ENCODE results near the gene THRSP.
"Not testable (repeated sequence)": the region's sequence is repeated elsewhere in the genome, so short reads cannot be mapped to it uniquely, and the experiment has no call there.

THRSP gene

DNA sequence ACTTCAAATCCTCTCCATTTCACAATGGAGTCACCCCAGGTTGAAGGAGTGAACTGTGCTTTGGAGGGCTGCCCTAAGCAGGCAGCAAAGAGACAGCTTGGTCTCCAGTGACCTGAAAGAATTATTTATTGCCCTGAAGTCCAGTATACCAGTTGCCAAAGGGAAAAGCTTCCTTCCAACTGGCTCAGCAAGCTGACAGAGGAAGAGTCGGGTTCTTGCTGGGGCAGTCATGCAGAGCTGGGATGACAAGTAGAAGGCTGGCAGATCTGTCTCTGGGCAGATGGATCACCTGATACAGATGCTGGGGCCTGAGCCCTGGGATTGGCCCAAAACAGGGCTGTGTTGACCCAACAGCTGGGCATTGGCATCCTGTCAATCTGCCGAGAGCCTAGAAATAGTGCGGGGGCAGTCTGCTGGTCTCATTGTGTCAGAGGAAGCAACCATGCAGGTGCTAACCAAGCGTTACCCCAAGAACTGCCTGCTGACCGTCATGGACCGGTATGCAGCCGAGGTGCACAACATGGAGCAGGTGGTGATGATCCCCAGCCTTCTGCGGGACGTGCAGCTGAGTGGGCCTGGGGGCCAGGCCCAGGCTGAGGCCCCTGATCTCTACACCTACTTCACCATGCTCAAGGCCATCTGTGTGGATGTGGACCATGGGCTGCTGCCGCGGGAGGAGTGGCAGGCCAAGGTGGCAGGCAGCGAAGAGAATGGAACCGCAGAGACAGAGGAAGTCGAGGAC, at the start of gene THRSP:
TSS of gene THRSP (plus strand) at position 422 of the 742 bp plus-strand sequence. CDS start at position 443, 21 bp downstream.
- no peak for DNase-seq

GRCh38 chr11:78014937-78015520, 48.6 kb upstream of the THRSP start:
- not testable (repeated sequence) for DNase-seq

- no peak for DNase-seq
Observed at GRCh38 chr11:78015878-78016277, 47.8 kb upstream of the THRSP start.

GRCh38 chr11:78019808-78020207, 43.9 kb upstream of the THRSP start:
- no peak for DNase-seq

DNA sequence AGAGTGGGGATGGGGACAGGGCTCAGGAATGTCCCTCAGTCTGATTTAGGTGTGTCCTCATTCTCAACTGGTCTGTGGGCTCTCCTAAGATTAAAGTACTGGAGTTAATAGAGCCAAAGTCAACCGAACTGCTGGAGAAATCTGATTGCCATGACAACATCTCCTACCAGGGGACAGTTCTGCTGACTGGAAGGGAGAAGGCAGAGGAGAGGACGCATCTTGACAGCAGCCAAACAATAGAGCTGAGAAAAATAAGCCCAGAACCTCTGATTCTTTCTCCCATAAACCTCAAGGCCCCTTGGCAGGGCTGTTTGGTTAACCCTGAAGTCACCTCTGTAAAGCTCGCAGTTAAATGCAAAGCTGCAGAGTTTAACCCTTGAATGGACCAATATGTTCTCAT, 43.4 kb upstream of the THRSP start:
- DNase-seq: no peak

- no peak for DNase-seq
Observed at GRCh38 chr11:78021611-78022010, 42.0 kb upstream of the THRSP start.

GRCh38 chr11:78022397-78023396, 41.0 kb upstream of the THRSP start, which contains the start of gene KCTD14:
Gene KCTD14, minus strand, starts transcription at chr11:78023276. Its CDS starts 27 bp downstream, at chr11:78023249.
- DNase-seq: no peak

- DNase-seq: no peak
Observed at GRCh38 chr11:78023426-78023825, 40.2 kb upstream of the THRSP start.

DNA sequence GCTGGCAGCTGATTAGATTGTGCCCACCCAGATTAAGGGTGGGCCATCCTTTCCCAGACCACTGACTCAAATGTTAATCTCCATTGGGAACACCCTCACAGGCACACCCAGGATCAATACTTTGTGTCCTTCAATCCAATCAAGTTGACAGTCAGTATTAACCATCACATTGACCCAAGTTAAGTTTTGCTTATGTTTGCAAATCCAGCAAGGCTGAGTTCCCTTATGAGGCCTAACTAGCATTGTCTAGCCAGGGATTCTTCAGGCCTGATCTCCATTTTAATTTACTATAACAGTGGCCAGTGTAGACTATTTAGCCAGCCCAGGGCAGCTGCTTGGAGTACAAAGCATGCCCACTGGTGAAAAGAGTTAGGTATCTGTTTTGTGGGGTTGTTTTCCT, 38.3 kb upstream of the THRSP start:
- no peak for DNase-seq

GRCh38 chr11:78027759-78028158, 35.9 kb upstream of the THRSP start:
- no peak for DNase-seq

DNA sequence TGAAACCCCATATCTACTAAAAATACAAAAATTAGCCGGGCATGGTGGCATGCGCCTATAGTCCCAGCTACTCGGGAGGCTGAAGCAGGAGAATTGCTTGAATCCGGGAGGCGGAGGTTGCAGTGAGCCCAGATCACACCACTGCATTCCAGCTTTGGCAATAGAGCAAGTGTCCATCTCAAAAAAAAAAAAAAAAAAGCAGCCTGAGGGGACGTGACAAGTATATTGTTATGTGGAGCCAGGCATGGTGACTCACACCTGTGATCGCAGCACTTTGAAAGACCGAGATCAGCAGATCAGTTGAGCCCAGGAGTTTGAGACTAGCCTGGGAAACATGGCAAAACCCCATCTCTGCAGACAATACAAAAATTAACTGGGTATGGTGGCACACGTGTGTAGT, 35.2 kb upstream of the THRSP start:
- not testable (repeated sequence) for DNase-seq

DNA sequence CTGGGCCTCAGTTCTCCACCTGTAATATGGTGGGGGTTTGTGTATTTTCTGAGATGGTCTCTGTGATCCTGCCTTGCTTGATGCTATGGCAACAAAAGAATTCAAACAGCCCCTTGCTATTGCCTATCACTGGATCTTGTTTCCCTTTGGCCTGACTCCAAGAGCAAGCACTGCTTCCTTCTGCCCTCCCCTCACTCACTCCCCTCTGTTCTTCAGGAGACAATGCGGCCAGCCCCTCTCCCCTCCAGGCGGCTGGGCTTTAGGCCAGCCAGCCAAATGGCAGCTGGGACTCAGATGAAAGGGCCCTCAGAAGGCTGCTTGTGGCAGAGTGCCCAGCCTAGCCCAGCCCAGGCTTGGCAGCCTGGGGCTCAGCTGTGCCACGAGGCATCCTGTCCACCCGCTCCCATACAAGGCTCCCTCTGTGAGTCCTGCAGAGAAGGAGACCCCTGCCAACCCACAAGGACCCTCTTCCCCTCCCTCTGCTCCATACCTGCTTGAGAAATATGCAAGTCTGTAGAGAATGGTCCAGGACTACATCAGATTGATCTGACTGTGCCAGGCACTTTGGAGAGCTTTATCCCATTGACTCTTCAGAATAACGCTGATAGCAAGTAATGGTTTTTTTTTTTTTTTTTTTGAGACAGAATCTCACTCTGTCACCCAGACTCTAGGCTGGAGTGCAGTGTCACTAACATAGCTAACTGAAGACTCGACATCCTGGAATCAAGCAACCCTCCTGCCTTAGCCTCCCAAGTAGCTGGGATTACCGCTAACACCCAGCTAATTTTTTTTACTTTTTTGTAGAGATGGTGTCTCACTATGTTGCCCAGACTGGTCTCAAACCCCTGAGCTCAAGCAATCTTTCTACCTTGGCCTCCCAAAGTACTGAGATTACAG, 33.0 kb upstream of the THRSP start:
- DNase-seq: peak; percentile 100

DNA sequence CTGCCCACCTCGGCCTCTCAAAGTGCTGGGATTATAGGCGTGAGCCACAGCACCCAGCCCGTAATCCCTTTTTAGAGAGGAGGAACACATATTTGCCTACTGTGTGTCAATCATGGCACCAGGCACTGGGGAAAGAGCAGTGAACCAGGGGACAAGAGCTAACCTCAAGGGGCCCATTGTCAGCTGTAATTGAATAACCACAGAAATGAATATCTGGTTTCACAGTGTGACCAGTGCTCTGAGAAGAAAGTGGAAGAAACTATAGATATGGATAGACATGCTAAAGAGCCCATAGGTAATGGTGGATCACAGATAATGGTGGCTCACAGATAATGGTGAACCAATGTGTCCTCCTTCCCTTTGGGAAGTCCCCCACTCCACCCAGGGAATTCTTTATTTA, 32.0 kb upstream of the THRSP start:
- DNase-seq: no peak

GRCh38 chr11:78032090-78032489, 31.6 kb upstream of the THRSP start:
- peak; percentile 71 for DNase-seq

DNA sequence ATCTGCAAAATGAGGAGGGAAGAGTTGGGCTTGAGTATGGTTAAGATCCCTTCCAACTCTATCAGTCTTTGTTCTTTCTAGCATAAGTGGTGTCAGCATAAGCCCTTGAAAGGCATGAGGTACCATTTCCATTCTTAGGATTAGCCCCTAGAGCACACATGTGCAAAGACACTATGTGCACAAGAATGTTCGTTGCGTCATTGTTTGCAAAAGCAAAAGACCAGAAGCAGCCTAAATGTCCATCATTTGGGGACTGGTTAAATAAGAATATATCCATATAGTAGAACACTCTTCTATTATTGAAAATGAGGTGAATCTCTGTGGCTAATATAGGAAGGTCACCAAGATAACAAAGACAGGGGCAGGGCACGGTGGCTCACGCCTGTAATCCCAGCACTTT, 30.6 kb upstream of the THRSP start:
- no peak for DNase-seq

- DNase-seq: no peak
Observed at GRCh38 chr11:78034623-78035022, 29.0 kb upstream of the THRSP start.

GRCh38 chr11:78036313-78036712, 27.3 kb upstream of the THRSP start:
- DNase-seq: no peak

DNA sequence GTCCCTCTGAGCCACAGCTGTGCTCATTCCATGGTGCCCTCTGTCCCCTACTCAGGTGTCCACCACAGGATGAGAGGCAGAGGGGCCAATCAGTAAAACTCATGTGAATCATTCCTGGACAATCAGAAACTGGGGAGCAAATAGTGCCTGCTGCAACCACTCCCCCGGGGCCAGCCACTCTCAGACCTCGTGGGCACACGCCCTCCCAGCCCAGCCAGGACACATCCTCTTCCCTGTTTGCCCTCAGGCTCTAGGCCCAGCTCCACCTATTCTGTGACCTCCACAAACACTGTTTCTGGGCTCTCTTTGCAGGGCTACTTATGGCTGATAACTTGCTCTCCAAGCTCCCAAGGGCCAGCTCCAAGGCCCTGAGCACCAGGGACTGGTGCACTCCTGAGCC, 26.6 kb upstream of the THRSP start:
- DNase-seq: no peak

DNA sequence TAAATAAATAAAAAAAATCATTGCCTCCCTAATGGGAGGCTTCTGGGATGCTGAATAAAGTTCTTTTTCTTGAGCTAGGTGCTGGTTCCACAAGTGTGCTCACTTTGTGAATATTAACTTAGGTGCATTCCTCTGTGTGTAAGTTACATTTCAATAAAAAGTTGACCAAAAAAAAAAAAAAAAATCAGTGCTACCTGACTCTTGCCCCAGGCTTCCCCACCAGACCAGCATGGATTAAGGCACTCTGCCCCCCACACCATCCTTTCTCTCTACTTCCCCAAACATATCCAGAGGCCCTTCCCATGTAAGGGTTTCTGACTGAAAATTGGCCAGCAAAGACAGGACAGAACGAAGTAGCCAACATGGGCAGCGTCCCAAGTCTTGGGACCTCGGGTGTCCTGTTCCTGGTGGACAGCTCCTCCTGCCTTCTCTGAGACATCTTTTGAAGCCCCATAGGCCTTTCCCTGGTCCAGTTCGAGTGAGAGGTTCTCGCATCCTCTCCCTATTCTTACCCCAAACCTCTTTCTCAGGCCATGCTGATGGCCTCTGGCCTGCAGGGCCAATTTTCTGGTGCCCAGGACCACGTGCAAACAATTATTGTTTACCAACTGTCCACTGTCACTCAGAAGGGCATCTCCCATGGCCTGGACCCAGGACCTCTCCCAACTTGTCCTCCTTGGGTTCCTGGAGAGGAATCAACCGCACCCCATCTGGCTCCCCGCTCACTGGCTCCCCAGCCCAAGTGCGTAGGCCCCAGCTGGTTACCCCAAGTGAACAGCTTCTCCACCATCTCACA, 25.6 kb upstream of the THRSP start:
- no peak for DNase-seq

DNA sequence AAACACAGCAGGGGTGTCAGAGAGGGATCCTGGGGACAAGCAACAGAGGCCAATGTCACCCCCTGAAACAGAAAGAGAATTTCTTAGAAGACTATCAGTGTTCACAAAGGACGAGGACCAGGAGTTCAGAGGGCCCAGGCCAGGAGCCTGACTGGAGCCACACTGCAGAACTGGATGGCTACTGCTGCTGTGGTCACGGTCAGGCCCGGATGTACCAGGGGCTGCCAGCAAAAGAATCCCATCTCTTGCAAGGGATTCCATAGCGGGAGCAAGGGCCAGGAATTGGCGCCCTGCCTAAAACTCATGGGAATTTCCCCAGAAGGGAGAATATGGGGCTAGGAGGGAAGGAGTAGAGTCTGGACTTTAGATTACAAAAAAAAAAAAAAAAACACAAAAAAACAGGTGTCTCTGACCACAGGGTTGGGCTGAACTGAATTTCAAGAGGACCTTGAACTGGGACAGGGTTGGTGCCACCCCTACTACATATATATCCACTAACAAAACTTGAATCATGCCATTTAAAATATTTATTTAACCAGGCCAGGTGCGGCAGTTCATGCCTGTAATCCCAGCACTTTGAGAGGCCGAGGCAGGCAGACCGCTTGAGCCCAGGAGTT, 24.9 kb upstream of the THRSP start:
- no peak for DNase-seq

- peak; percentile 42 for DNase-seq
Observed at GRCh38 chr11:78039391-78039918, 24.2 kb upstream of the THRSP start.

All from NCI-H2171 treated with DMSO at 0.1 percent for 48 hours (cell line).